IMR-90 (cell line): ENCODE data around the gene FNDC3B. TPM values are rescaled to one million over a fixed set of nuclear protein-coding genes. Genes with fewer than 3 reads are reported as not detected.

Source experiments
- ATAC-seq: fragments of 200-7000 bp; cut with Tn5 transposase; 2 replicates; pipeline ENCODE4 v1.9.1; 2020; ENCODE audit warnings: low read depth, mild to moderate bottlenecking, moderate library complexity
- BruUV-seq: library from RNA; stranded (reverse); fragments of 400-500 nt; replicated peaks from 2 replicates; lab custom pipeline; 2021; lab: Mats Ljungman, UMichigan
- CTCF ChIA-PET: fragments of 300-600 bp; formaldehyde crosslinking; extraction: SDS; loops from one replicate; lab custom pipeline; 2021; ENCODE audit warnings: antibody characterized with exemption; lab: Yijun Ruan, JAX
- POLR2A ChIA-PET: fragments of 300-600 bp; sonication (Branson Sonifier 250); formaldehyde crosslinking; loops from one replicate; lab custom pipeline; 2022; ENCODE audit warnings: antibody characterized with exemption; ENCODE audit not compliant: unreplicated experiment; lab: Charles Lee
- DNase-seq: peaks from one replicate; pipeline ENCODE4 v3.0.0; 2013
- H2AFZ ChIP-seq: replicated peaks from 2 replicates; pipeline ENCODE3; 2013; ENCODE audit warnings: low read length, mild to moderate bottlenecking; ENCODE audit not compliant: poor library complexity
- H2AK5ac ChIP-seq: 2 replicates; pipeline ENCODE4 v1.6.1; 2013; ENCODE audit warnings: low read depth, low read length, inconsistent platforms
- H2AK9ac ChIP-seq: replicated peaks from 2 replicates; pipeline ENCODE3; 2013; ENCODE audit warnings: mild to moderate bottlenecking, low read depth, low read length, moderate library complexity; ENCODE audit not compliant: poor library complexity
- H2BK120ac ChIP-seq: 2 replicates; pipeline ENCODE4 v1.6.1; 2013; ENCODE audit warnings: low read depth, low read length, inconsistent platforms
- H2BK15ac ChIP-seq: 3 replicates; pipeline ENCODE4 v1.6.1; 2013; ENCODE audit warnings: low read depth, low read length, inconsistent platforms
- H2BK20ac ChIP-seq: 2 replicates; pipeline ENCODE4 v1.6.1; 2013; ENCODE audit warnings: low read depth, mild to moderate bottlenecking, inconsistent platforms, low read length, moderate library complexity
- H2BK5ac ChIP-seq: 2 replicates; pipeline ENCODE4 v1.6.1; 2013; ENCODE audit warnings: mild to moderate bottlenecking, low read depth, low read length, inconsistent platforms; ENCODE audit not compliant: poor library complexity, severe bottlenecking
- H3K14ac ChIP-seq: replicated peaks from 2 replicates; pipeline ENCODE4 v1.6.1; 2013; ENCODE audit warnings: low read depth, low read length, inconsistent platforms
- H3K18ac ChIP-seq: 2 replicates; pipeline ENCODE4 v1.6.1; 2013; ENCODE audit warnings: low read depth, low read length, control low read depth
- H3K23ac ChIP-seq: 2 replicates; pipeline ENCODE4 v1.6.1; 2013; ENCODE audit warnings: low read depth, low read length, inconsistent platforms
- H3K27ac ChIP-seq: 2 replicates; pipeline ENCODE4 v1.5.1; 2013; ENCODE audit warnings: mild to moderate bottlenecking, control low read depth, low read length; ENCODE audit not compliant: insufficient read depth
- H3K27me3 ChIP-seq: 2 replicates; pipeline ENCODE4 v1.6.1; 2013; ENCODE audit warnings: low read length; ENCODE audit not compliant: control insufficient read depth, insufficient read depth
- H3K36me3 ChIP-seq: 2 replicates; pipeline ENCODE4 v1.6.1; 2013; ENCODE audit warnings: low read length, mixed read lengths; ENCODE audit not compliant: control insufficient read depth, insufficient read depth
- H3K4ac ChIP-seq: 2 replicates; pipeline ENCODE4 v1.6.1; 2013; ENCODE audit warnings: low read depth, low read length, inconsistent platforms
- H3K4me1 ChIP-seq: 2 replicates; pipeline ENCODE4 v1.6.1; 2013; ENCODE audit warnings: low read length, mixed read lengths; ENCODE audit not compliant: control insufficient read depth, insufficient read depth
- H3K4me2 ChIP-seq: 2 replicates; pipeline ENCODE4 v1.6.1; 2013; ENCODE audit warnings: low read depth, mild to moderate bottlenecking, control low read depth, low read length, moderate library complexity
- H3K4me3 ChIP-seq: 2 replicates; pipeline ENCODE4 v1.5.1; 2013; ENCODE audit warnings: low read depth, mild to moderate bottlenecking, control low read depth, low read length, moderate library complexity; ENCODE audit not compliant: insufficient read depth
- H3K56ac ChIP-seq: 2 replicates; pipeline ENCODE4 v1.6.1; 2013; ENCODE audit warnings: low read length, inconsistent platforms; ENCODE audit not compliant: insufficient read depth; ENCODE audit errors: extremely low read depth
- H3K79me1 ChIP-seq, 2 experiments: 2 replicates each; pipeline ENCODE4 v1.6.1; 2013; ENCODE audit warnings: low read length in 2 of 2, inconsistent platforms in 1 of 2, low read depth in 1 of 2
- H3K9ac ChIP-seq: 2 replicates; pipeline ENCODE4 v1.6.1; 2013; ENCODE audit warnings: low read depth, low read length, control low read depth
- H3K9me1 ChIP-seq: 2 replicates; pipeline ENCODE4 v1.6.1; 2013; ENCODE audit warnings: low read length, inconsistent platforms; ENCODE audit not compliant: insufficient read depth
- H3K9me3 ChIP-seq: 2 replicates; pipeline ENCODE4 v1.6.1; 2013; ENCODE audit warnings: low read length; ENCODE audit not compliant: control insufficient read depth, insufficient read depth
- H4K20me1 ChIP-seq: 2 replicates; pipeline ENCODE4 v1.6.1; 2013; ENCODE audit warnings: low read length, inconsistent platforms; ENCODE audit not compliant: insufficient read depth
- H4K5ac ChIP-seq: 2 replicates; pipeline ENCODE4 v1.6.1; 2013; ENCODE audit warnings: mild to moderate bottlenecking, low read depth, low read length, control low read depth
- H4K8ac ChIP-seq, 2 experiments: 2 replicates each; pipeline ENCODE4 v1.6.1; 2013; ENCODE audit warnings: low read depth in 2 of 2, low read length in 2 of 2, control low read depth in 1 of 2, inconsistent platforms in 1 of 2
- H4K91ac ChIP-seq: 2 replicates; pipeline ENCODE4 v1.6.1; 2013; ENCODE audit warnings: low read depth, low read length, inconsistent platforms; ENCODE audit not compliant: insufficient read depth
- BHLHE40 ChIP-seq: fragments of 150-350 bp; IDR thresholded peaks from 2 replicates; pipeline ENCODE4 v1.6.1; 2016; ENCODE audit warnings: mild to moderate bottlenecking, low read depth, low read length
- CEBPB ChIP-seq: IDR thresholded peaks from 2 replicates; pipeline ENCODE4 v1.6.1; 2012; ENCODE audit warnings: low read depth, low read length, improper control_type of control experiment
- CHD1 ChIP-seq: IDR thresholded peaks from 2 replicates; pipeline ENCODE4 v1.6.1; 2012; ENCODE audit warnings: low read depth, low read length, improper control_type of control experiment
- CTCF ChIP-seq: conservative IDR thresholded peaks from 2 replicates; pipeline ENCODE4 v1.5.1; 2012; ENCODE audit warnings: mild to moderate bottlenecking, low read depth, low read length, improper control_type of control experiment
- FOS ChIP-seq: fragments of 150-350 bp; IDR thresholded peaks from 2 replicates; pipeline ENCODE4 v1.6.1; 2016; ENCODE audit warnings: low read depth, low read length
- MAFK ChIP-seq: IDR thresholded peaks from 2 replicates; pipeline ENCODE4 v1.6.1; 2012; ENCODE audit warnings: low read depth, low read length, improper control_type of control experiment
- MAZ ChIP-seq: IDR thresholded peaks from 2 replicates; pipeline ENCODE4 v1.6.1; 2012; ENCODE audit warnings: low read depth, mild to moderate bottlenecking, low read length, improper control_type of control experiment, moderate library complexity, borderline replicate concordance
- MXI1 ChIP-seq: IDR thresholded peaks from 2 replicates; pipeline ENCODE4 v1.6.1; 2012; ENCODE audit warnings: low read depth, mild to moderate bottlenecking, low read length, moderate library complexity, borderline replicate concordance
- NFE2L2 ChIP-seq: fragments of 150-350 bp; IDR thresholded peaks from 2 replicates; pipeline ENCODE4 v1.6.1; 2016; ENCODE audit warnings: low read depth, mild to moderate bottlenecking, low read length
- POLR2A ChIP-seq: IDR thresholded peaks from 2 replicates; pipeline ENCODE4 v1.6.1; 2012; ENCODE audit warnings: mild to moderate bottlenecking, low read depth, low read length
- RAD21 ChIP-seq: IDR thresholded peaks from 2 replicates; pipeline ENCODE4 v1.6.1; 2012; ENCODE audit warnings: low read length, improper control_type of control experiment
- RCOR1 ChIP-seq: IDR thresholded peaks from 2 replicates; pipeline ENCODE4 v1.6.1; 2012; ENCODE audit warnings: mild to moderate bottlenecking, low read length, improper control_type of control experiment; ENCODE audit not compliant: insufficient replicate concordance
- RFX5 ChIP-seq: IDR thresholded peaks from 2 replicates; pipeline ENCODE4 v1.8.0; 2012; ENCODE audit warnings: low read depth, mild to moderate bottlenecking, low read length, moderate library complexity
- SMC3 ChIP-seq: fragments of 150-350 bp; IDR thresholded peaks from 2 replicates; pipeline ENCODE4 v1.6.1; 2016; ENCODE audit warnings: low read depth, mild to moderate bottlenecking, antibody characterized with exemption, low read length, moderate library complexity
- USF2 ChIP-seq: fragments of 150-350 bp; IDR thresholded peaks from 2 replicates; pipeline ENCODE4 v1.6.1; 2017; ENCODE audit warnings: mild to moderate bottlenecking, antibody characterized with exemption, low read length, low read depth
- WGBS, 2 experiments: methylation state at CpG; one replicate each; pipeline versions ENCODE4 v1.1.5 to v1.1.7; 2013; ENCODE audit warnings: missing lambda C conversion rate in 2 of 2; ENCODE audit not compliant: insufficient read length in 1 of 2; ENCODE audit errors: extremely low coverage in 2 of 2; 5-methylcytosine and 5-hydroxymethylcytosine counted together
- dilution Hi-C: fragments of 300-500 bp; cut with HindIII; formaldehyde crosslinking; loops from one replicate; pipeline ENCODE4 v1.14.3; 2018; ENCODE audit warnings: low sequenced_read_pairs; ENCODE audit not compliant: unreplicated experiment
- in situ Hi-C: fragments of 300-500 bp; cut with MboI; formaldehyde crosslinking; loops from 3 replicates; pipeline ENCODE4 v1.14.3; 2019; ENCODE audit warnings: low sequenced_read_pairs, inconsistent platforms, mixed read lengths
- intact Hi-C: fragments of 100-400 bp; cut with micrococcal nuclease; formaldehyde crosslinking; loops from 2 replicates; pipeline ENCODE4 v1.10.0; 2022
- polyA plus RNA-seq, 3 experiments: library from polyadenylated mRNA; depleted of rRNA; stranded (reverse); fragments of >200 nt; gene quantifications; 2 replicates each; pipeline ENCODE4 v1.2.3, GENCODE V29; 2012; ENCODE audit warnings: low replicate concordance in 1 of 3
- total RNA-seq: library from RNA; depleted of rRNA; stranded (reverse); fragments of >200 nt; gene quantifications from 2 replicates; pipeline ENCODE4 v1.2.3, GENCODE V29; 2012
- TF ChIP-seq, protein P1 (sequence below): fragments of 150-350 bp; IDR thresholded peaks from 2 replicates; pipeline ENCODE4 v1.6.1; 2016; ENCODE audit warnings: low read depth, mild to moderate bottlenecking, low read length, moderate library complexity, borderline replicate concordance

FNDC3B gene
- total and polyA plus RNA-seq, 2 of the 4 experiments (the other 2 are of a cell fraction), result 23.9 to 150 TPM

GRCh38 chr3:172124271-172124670 is 84.9 kb downstream of the FNDC3B start:
- H3K27ac ChIP-seq, result no peak overlapping the region
- no peak for ATAC-seq
- H3K56ac ChIP-seq, result no peak overlapping the region
- H2AFZ ChIP-seq, result no peak overlapping the region
- H3K9me1 ChIP-seq, result peaks cover 24% of the 10 kb centered on the region
- H2BK5ac ChIP-seq, result no peak overlapping the region
- H3K79me1 ChIP-seq, result peaks cover 48 to 95% of the 10 kb centered on the region in 2 experiments
- peaks cover 33% of the 10 kb centered on the region for H3K4me1 ChIP-seq
- H3K36me3 ChIP-seq, result peaks cover 24% of the 10 kb centered on the region
- no peaks in the 10 kb centered on the region for H3K27me3 ChIP-seq
- H4K20me1 ChIP-seq, result peaks cover 77% of the 10 kb centered on the region
- TF ChIP-seq RFX5, result no peak
- no peak for TF ChIP-seq RCOR1
- no peak for TF ChIP-seq MXI1
- TF ChIP-seq NFE2L2, result no peak
- no peak for TF ChIP-seq CTCF
- TF ChIP-seq POLR2A, result no peak
- TF ChIP-seq, protein P1, sequence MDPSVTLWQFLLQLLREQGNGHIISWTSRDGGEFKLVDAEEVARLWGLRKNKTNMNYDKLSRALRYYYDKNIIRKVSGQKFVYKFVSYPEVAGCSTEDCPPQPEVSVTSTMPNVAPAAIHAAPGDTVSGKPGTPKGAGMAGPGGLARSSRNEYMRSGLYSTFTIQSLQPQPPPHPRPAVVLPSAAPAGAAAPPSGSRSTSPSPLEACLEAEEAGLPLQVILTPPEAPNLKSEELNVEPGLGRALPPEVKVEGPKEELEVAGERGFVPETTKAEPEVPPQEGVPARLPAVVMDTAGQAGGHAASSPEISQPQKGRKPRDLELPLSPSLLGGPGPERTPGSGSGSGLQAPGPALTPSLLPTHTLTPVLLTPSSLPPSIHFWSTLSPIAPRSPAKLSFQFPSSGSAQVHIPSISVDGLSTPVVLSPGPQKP, result no peak
- TF ChIP-seq FOS, result no peak
- no peak for TF ChIP-seq CHD1
- no peak for TF ChIP-seq MAFK
- TF ChIP-seq RAD21, result no peak
- no peak for TF ChIP-seq SMC3
- no peak for TF ChIP-seq USF2
- TF ChIP-seq MAZ, result no peak
- no peak for TF ChIP-seq CEBPB
- TF ChIP-seq BHLHE40, result no peak
- H3K9ac ChIP-seq, result no peak overlapping the region
- H4K8ac ChIP-seq, result no peak overlapping the region
- H2BK15ac ChIP-seq, result no peak overlapping the region
- H4K5ac ChIP-seq, result no peak overlapping the region
- dilution Hi-C loops (no loop called here), intact Hi-C loops (no loop called here), in situ Hi-C loops (no loop called here)
- DNase-seq, result no peak
- BruUV-seq, result no TSS peak
- H3K23ac ChIP-seq, result no peak overlapping the region
- ChIA-PET POLR2A (no interaction called here), CTCF (no interaction called here)
- no peak overlapping the region for H3K14ac ChIP-seq
- no peak overlapping the region; the same call in 1 of the 2 replicates for H2AK5ac ChIP-seq
- no peak overlapping the region for H3K18ac ChIP-seq
- no peaks in the 10 kb centered on the region for H3K9me3 ChIP-seq
- no CpG with 5 or more reads among the region's 5 CpGs for whole genome bisulfite sequencing, 2 experiments
- no peak overlapping the region for H3K4ac ChIP-seq
- H2AK9ac ChIP-seq, result no peak overlapping the region
- no peak overlapping the region for H3K4me3 ChIP-seq
- no peak overlapping the region for H3K4me2 ChIP-seq
- H4K91ac ChIP-seq, result no peak overlapping the region
- no peak overlapping the region for H2BK20ac ChIP-seq
- no peak overlapping the region for H2BK120ac ChIP-seq
